ENCODE measurements around the gene SMYD3.

DNA sequence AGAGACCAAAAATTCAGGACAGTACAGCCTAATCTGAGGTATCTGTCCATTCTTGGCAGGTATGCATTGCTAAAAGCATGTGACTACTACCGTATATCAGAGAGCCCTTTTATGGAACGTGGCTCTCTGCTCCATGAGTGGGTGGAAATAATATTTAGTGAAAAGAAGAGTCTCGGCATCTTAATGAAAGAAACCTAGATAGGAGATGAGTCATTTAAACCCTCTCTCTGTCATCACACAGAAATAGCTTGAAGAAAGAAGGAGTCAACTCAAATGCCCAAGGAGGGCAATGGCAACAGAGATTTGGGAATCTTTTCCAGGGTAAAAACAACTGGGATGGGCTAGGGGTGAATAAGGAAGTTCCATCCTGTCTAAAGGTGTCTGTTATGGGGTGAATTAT, 528.2 kb downstream of the SMYD3 start:
- TF ChIP-seq, protein P1, sequence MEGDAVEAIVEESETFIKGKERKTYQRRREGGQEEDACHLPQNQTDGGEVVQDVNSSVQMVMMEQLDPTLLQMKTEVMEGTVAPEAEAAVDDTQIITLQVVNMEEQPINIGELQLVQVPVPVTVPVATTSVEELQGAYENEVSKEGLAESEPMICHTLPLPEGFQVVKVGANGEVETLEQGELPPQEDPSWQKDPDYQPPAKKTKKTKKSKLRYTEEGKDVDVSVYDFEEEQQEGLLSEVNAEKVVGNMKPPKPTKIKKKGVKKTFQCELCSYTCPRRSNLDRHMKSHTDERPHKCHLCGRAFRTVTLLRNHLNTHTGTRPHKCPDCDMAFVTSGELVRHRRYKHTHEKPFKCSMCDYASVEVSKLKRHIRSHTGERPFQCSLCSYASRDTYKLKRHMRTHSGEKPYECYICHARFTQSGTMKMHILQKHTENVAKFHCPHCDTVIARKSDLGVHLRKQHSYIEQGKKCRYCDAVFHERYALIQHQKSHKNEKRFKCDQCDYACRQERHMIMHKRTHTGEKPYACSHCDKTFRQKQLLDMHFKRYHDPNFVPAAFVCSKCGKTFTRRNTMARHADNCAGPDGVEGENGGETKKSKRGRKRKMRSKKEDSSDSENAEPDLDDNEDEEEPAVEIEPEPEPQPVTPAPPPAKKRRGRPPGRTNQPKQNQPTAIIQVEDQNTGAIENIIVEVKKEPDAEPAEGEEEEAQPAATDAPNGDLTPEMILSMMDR (IDR thresholded peaks at IDR 0.05; ENCODE audit: poor library complexity), result no peak
- TF ChIP-seq EZH2 (IDR thresholded peaks at IDR 0.05; ENCODE audit: borderline replicate concordance) (no peak), EZH2phosphoT487 (IDR thresholded peaks at IDR 0.05; ENCODE audit: low read depth, severe bottlenecking, unreplicated experiment) (no peak)

Data from hepatocyte (in vitro differentiated cells).